HG02571 (cell line): ENCODE data around the gene GPATCH1.
"Not testable (repeated sequence)": the region's sequence is repeated elsewhere in the genome, so short reads cannot be mapped to it uniquely, and the experiment has no call there.

ENCODE experiments used
- ATAC-seq: cut with Tn5 transposase; IDR thresholded peaks from one replicate; pipeline ENCODE4 v1.9.1; 2021; ENCODE audit warnings: mild to moderate bottlenecking, moderate library complexity; ENCODE audit not compliant: unreplicated experiment

Gene GPATCH1

GRCh38 chr19:33080761-33081681 lies at the start of gene GPATCH1:
Gene GPATCH1, plus strand, starts transcription at chr19:33081181. Its CDS starts 13 bp downstream, at chr19:33081194.
- ATAC-seq = peak; percentile 83

GRCh38 chr19:33032218-33032781 lies 48.7 kb upstream of the GPATCH1 start:
- no peak for ATAC-seq

GRCh38 chr19:33035461-33035860 lies 45.5 kb upstream of the GPATCH1 start:
- ATAC-seq = no peak

- ATAC-seq = not testable (repeated sequence)
Observed at GRCh38 chr19:33036370-33037167, 44.4 kb upstream of the GPATCH1 start.

GRCh38 chr19:33037168-33038025 lies 43.6 kb upstream of the GPATCH1 start:
- not testable (repeated sequence) for ATAC-seq

- no peak for ATAC-seq
Observed at GRCh38 chr19:33039108-33039599, 41.8 kb upstream of the GPATCH1 start.

GRCh38 chr19:33039815-33040214 lies 41.2 kb upstream of the GPATCH1 start:
- no peak for ATAC-seq

- ATAC-seq = no peak
Observed at GRCh38 chr19:33040994-33041827, 39.8 kb upstream of the GPATCH1 start.

GRCh38 chr19:33041828-33042160 lies 39.2 kb upstream of the GPATCH1 start:
- not testable (repeated sequence) for ATAC-seq

GRCh38 chr19:33047422-33047821 lies 33.6 kb upstream of the GPATCH1 start:
- no peak for ATAC-seq

GRCh38 chr19:33048806-33049676 lies 31.9 kb upstream of the GPATCH1 start:
- no peak for ATAC-seq

- ATAC-seq = no peak
Observed at GRCh38 chr19:33050110-33050509, 30.9 kb upstream of the GPATCH1 start.

GRCh38 chr19:33052352-33052972 lies 28.5 kb upstream of the GPATCH1 start:
- ATAC-seq = no peak

- ATAC-seq = no peak
Observed at GRCh38 chr19:33054623-33055022, 26.4 kb upstream of the GPATCH1 start.

- ATAC-seq = no peak
Observed at GRCh38 chr19:33055718-33056117, 25.3 kb upstream of the GPATCH1 start.

- ATAC-seq = no peak
Observed at GRCh38 chr19:33060586-33060985, 20.4 kb upstream of the GPATCH1 start.

GRCh38 chr19:33062902-33063301 lies 18.1 kb upstream of the GPATCH1 start:
- no peak for ATAC-seq

GRCh38 chr19:33063356-33063752 lies 17.6 kb upstream of the GPATCH1 start:
- no peak for ATAC-seq
